HG02610 (cell line): ENCODE measurements around the gene VIL1.

Experiments
- ATAC-seq: cut with Tn5 transposase; IDR thresholded peaks from one replicate; pipeline ENCODE4 v1.9.1; 2021; ENCODE audit warnings: mild to moderate bottlenecking, moderate library complexity; ENCODE audit not compliant: unreplicated experiment

The VIL1 gene

DNA sequence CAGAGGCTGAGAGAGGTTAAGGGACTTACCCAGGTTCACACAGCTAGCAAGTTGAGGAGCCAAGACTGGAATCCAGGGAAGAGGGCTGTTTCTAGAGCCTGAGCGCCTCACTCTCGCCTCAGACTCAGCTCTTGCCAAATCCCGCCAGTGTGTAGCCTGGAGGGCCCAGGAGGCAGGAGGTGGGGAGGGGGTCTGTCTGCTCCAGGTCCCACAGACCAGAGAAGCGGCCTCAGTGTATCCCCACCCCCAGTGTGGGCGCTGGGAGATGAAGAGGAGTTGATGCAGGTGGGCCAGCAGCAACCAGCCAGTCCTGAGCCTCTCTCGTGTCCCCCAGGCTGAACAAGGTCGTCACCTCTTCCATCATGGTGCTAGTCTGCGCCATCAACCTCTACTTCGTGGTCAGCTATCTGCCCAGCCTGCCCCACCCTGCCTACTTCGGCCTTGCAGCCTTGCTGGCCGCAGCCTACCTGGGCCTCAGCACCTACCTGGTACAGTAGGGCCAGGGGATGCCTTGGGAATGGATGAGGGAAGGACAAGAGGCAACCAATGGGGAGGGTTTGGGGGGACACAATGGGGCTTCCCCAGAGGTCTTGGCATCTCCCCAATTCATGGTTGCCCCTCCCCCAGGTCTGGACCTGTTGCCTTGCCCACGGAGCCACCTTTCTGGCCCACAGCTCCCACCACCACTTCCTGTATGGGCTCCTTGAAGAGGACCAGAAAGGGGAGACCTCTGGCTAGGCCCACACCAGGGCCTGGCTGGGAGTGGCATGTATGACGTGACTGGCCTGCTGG, 24.4 kb upstream of the VIL1 start:
- ATAC-seq = no peak

DNA sequence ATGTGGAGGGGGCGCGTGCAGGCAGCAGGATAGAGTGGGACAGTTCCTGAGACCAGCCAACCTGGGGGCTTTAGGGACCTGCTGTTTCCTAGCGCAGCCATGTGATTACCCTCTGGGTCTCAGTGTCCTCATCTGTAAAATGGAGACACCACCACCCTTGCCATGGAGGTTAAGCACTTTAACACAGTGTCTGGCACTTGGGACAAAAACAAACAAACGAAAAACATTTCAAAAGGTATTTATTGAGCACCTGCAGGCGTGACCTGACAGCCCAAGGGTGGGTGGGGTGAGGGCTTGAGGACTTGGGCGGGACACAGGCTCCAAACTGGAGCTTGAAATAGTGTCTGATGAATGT, 23.9 kb upstream of the VIL1 start:
- no peak for ATAC-seq

DNA sequence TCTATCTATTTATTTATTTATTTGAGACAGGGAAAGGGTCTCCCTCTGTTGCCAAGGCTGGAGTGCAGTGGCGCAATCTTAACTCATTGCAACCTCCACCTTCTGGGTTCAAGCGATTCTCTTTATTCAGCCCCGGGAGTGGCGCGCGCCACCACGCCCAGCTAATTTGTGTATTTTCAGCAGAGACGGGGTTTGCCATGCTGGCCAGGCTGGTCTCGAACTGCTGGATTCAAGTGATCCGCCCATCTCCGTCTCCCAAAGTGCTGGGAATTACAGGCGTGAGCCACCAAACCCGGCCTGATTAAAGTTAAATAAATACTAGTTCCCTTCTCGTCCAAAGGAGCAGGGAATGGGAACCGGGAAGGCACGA, 23.5 kb upstream of the VIL1 start:
- no peak for ATAC-seq

DNA sequence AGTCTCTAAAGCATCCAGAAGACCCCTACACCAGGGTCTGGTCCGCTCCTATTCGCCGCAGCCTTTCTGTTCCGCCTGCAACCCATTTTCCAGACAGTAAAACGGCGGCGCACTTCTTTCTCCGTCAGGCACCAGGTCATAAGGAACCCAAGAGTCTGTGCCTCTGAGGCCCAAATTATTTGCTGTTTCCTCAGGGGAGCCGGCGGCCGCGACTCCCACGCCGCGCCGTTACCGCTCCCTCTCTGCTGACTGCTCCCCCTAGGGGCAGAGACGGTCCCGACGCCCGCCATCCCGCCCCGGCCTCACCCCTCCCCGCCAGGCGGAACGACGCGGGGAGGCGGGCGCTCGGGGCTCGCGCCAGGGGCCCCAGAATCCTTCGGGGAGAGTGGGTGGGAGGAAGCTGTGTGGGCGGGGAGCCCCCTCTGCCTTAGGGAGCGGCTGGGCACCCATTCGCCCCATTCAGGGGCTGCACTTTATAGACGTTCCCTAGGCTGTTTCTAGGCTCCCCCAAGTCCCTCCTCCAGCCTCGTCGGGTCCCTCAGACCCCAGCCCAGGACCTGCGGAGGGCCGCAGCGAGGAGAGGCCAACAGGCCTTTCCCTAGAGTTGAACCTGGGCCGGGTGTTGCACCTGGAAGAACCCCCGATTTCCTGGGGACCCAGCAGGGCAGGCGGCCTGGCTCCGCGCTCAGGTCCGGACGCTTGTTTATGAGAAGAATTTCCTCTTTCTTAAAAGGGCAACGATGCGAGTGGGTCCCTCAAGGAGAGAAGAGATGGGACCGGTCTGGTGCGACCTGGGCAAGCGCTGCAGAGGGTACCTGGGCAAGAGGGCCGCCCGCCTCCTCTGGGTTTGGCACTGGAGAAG, 22.9 kb upstream of the VIL1 start:
- peak; percentile 50 for ATAC-seq

DNA sequence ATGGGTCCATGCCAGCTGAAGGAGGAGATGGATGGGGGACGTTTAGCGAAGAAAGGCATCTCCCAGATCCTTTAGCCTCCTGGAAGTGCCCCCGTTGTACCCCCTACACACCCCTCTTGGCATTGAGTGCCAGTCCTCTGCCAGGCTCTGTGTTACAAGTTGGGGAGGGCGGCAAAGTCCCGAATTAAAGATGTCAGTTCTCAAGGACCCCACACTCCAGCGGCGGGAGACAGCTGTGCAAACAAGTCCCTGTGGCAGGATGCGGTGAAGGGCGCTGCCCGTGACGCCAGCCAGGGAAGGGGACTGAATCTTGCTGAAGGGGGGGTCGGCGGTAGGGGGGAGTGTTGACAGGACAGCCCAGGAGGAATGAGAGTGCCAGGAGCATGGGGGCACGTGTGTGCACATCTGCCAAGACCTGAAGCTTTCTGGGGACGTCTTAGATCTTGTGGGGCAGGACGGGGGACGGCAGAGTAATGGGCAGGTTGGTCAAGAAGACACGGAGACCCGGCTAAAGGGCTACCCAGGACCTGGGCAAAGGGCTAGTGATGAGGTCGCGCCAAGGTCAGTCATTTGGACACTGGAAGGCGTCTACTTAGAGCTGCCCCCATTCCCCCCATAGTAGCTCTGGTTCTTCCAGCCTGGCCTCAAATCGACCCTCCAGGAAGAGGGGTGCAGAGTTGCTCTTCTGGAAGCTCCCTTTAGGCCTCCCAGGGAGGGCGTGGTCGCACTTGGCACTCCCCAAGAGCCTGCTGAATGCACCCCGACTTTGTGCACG, 22.0 kb upstream of the VIL1 start:
- ATAC-seq = no peak

DNA sequence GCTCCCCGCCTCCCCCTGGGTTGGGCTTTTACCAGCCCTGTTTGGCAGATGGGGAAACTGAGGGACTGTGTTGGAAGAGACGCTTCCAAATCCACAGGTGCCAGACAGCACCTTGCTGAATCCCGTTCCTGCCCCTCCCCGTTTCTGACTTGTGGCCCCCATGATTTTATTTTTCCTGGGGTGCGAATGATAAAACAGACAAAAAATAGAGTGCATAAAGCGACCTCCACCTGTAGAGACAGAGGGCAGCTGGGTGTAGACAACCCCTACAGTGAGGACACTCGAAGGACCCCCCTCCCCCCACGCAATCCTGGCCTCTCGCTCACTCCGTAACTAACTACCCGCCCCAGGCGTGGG, 21.5 kb upstream of the VIL1 start:
- ATAC-seq = no peak

DNA sequence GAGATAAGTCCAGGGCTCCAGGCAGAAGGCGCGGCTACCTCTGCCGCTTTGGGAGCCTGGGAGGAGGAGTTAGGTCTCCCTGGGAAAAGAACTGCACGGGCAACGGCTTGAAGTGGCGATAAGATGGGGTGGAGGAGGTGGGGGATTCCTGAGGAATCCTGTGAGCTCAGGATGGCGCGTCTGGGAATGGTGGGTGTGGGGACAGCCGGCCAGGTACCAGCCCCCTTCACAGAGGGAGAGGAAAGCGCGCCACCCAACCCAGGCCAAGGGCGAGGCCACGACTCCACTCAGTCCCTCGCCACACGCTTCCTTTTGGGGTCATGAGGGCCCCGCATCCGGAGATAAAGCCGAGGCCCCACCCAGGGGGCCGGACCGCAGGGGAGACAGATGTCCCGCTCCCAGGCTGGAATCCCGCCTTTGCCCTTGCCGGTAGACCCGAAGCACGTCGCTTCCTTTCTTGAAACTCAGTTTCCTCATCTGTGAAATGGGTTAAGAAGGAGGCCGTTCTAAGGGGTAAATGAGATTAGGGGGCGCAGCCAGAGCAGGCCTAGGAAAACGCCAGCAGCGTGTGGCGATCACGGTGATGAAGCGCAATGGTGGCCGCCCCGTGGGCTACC, 21.0 kb upstream of the VIL1 start:
- ATAC-seq = no peak

DNA sequence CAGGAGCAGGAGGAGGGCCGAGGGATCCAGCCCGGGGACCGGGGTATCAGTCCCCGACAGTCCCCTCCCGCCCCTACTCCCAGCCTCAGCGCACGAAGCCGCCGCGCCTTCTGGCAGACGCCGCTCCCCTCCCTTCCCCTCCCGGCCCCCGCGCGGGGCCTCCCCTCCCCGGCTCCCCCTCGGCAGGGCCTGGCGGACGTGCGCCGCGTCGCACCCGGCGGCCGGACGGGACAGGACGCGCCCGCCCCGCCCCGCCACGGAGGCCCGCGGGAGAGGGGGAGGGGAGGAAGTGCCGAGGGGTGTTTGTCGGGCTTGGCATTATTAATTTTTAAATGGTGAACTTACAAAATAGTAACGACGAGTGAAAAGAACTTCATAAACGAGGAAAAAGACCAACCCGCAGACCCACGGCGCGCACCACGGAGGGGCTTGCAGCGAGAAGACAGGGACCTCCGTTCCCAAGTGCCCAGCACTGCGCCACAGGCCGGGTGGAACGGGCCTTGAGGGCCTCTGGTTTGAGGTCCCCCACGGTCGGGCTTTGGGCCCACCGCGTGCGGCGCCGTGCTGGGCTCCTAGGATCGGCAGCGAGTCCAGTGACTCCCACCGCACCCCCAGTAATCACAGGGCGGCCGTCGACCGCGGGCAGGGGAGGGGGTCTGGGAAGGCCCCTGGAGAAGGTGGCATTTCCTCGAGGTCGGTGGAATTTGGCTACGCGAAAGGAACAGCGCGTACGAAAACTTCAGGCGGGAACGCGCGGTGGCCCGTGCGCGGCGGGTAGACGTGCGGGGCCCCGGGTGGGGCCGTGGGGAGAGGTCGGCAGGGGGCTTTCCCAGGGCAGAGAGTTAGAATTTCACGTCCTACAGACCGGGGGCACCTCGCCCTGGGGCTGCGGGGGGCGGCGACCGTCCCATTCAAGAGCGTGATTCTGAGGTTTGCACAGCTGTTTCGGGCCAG, 20.2 kb upstream of the VIL1 start:
- ATAC-seq = peak; percentile 2

DNA sequence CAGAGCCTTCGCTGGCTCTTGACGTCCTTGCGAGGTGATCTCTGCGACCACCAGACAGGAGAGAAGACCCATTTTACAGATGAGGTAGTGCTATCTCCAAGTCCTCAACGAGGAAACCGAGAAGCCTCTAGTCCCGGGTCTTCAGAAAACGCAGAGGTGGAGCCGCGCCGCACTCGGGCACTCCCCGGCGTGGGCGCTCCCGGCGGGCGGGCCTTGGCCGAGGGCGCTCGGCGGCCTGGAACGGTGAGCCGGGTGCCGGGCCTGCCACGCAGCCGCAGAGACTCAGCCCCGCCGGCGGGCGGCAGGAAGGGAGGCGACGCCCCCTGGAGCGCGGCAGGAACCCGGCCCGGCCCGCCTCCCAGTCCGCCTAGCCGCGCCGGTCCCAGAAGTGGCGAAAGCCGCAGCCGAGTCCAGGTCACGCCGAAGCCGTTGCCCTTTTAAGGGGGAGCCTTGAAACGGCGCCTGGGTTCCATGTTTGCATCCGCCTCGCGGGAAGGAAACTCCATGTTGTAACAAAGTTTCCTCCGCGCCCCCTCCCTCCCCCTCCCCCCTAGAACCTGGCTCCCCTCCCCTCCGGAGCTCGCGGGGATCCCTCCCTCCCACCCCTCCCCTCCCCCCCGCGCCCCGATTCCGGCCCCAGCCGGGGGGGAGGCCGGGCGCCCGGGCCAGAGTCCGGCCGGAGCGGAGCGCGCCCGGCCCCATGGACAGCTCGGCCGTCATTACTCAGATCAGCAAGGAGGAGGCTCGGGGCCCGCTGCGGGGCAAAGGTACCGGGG, 19.3 kb upstream of the VIL1 start, which contains the start of gene CTDSP1:
CTDSP1 (plus strand) TSS at position 478 of the 776 bp plus-strand sequence; CDS start at position 701, 223 bp downstream.
- ATAC-seq = peak; percentile 44

DNA sequence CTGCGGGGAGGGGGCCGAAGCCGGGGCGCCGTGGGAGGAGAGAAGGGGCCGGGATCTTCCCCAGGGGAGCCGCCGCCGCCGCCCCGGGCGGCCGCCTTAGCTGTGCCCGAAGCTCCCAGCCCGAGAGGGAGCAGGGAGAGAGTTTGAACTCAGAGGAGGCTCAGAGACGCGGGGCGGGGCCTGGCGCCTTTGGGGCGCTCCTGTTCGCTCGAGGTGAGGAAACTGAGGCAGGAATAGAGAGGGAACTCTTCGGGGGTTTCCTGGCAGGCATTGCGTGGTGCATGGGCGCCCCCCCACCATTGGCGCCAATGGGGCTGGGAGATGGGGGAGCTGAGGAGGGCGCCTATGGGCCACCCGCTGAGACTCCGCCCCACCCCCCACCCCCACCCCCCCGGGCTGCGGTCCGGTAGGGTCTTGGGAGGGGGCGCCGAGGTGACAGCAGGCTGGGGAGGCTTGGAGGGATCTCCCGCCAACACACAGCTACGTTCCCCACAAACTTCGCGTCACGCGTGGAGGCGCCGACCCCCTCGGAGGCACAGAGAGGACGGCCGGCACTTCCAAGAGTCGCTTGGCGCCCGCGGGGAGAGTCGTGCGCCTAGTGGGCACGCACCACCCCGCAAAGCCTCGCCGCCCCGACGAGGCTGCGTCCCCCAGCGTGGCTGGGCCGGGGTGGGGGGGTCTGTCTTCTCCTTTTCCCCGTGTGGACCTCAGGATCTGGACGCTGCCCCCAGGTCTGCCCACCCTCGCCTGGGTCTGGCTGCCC, 18.6 kb upstream of the VIL1 start:
- no peak for ATAC-seq

DNA sequence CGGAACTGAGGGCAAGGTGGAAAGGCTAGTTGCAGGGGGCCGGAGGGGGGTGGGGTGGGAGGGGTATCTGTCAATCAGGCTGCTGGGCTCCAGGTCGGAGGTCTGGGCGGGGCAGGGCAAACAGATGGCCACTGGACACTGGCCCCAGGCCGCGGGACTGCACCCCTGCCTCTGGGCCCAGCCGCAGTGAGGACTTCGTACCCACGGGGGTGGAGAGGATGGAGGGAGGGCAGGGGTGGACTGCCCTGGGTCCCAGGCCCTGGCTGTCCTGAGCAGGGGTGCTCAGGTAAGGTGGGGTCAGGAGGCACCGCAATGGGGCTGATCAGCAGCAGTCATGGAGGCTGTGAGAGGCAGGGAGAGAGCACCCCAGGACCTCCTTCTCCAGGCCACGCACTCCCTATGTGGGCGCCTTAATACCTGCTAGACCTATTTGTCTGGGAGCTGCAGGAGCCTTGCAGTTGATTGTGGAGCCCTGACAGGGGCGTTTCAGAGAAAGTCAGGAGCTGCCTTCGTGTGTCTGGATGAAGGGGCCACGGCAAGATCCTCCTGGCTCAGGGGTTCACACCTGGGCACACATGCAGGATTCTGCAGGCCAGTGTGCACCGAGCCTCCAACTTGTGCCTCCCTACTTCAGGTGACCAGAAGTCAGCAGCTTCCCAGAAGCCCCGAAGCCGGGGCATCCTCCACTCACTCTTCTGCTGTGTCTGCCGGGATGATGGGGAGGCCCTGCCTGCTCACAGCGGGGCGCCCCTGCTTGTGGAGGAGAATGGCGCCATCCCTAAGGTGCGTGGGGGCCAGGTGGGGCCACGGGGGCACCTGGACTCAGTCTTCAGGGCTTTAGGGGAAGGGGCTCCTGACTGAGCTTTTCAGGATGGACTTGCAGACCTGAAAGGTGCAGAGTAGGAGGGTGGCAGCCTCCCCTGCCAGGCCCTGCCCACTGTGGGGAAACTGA, 17.7 kb upstream of the VIL1 start:
- no peak for ATAC-seq

DNA sequence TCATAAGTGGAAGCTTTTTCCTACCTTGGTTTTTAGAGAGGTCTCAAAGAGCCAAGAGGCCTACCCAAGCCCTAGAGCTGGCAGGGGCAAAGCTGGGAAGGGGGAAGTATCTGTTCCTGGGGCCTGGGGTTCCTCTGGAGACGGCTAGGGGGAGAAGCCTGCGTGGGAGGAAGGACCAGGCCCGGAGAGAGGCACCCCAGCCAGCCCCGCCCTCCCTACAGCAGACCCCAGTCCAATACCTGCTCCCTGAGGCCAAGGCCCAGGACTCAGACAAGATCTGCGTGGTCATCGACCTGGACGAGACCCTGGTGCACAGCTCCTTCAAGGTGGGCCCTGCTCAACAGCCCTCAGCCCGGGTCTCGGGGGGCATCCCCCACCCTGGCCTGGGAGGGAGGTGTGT, 17.0 kb upstream of the VIL1 start:
- ATAC-seq = no peak

DNA sequence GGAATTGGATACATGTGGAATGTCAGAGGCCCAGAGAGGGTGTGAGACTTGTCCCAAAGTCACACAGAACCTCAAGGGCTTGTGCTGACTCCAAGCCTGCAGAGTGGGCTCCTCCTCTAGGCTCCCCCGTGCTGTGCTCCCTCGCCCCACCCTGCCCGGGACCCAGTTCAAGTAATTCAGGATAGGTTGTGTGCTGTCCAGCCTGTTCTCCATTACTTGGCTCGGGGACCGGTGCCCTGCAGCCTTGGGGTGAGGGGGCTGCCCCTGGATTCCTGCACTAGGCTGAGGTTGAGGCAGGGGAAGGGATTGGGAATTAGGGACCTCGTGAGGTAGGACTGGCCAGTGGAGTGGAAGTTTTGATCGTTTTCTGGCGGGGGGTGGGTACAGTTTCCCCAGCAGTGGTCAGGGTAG, 16.4 kb upstream of the VIL1 start:
- ATAC-seq = no peak

DNA sequence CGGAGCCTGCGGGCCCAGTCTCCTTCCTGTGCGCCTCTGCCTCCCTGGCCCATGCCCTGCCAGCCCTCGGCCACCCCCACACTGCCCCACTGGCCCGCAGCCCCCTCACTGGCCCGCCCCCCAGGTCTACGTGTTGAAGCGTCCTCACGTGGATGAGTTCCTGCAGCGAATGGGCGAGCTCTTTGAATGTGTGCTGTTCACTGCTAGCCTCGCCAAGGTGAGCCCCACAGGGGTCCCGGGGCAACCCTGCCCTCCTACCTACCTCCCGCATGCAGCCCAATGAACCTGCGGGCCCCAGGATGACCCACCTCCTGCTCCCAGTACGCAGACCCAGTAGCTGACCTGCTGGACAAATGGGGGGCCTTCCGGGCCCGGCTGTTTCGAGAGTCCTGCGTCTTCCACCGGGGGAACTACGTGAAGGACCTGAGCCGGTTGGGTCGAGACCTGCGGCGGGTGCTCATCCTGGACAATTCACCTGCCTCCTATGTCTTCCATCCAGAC, 16.0 kb upstream of the VIL1 start:
- no peak for ATAC-seq

DNA sequence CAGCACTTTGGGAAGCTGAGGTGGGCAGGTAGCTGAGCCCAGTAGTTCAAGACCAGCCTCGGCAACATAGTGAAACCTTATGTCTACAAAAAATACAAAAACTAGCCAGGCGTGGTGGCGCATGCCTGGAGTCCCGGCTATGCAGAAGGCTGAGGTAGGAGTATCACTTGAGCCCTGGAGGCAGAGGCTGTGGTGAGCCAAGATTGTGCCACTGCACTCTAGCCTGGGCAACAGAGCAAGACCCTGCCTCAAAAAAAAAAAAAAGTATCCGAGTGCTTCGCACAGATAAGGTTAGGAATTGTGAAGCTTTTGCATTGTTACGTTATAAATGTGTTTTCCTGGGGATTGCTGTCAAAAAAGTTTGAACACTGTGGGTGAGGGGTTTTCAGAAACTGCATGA, 15.1 kb upstream of the VIL1 start:
- no peak for ATAC-seq

DNA sequence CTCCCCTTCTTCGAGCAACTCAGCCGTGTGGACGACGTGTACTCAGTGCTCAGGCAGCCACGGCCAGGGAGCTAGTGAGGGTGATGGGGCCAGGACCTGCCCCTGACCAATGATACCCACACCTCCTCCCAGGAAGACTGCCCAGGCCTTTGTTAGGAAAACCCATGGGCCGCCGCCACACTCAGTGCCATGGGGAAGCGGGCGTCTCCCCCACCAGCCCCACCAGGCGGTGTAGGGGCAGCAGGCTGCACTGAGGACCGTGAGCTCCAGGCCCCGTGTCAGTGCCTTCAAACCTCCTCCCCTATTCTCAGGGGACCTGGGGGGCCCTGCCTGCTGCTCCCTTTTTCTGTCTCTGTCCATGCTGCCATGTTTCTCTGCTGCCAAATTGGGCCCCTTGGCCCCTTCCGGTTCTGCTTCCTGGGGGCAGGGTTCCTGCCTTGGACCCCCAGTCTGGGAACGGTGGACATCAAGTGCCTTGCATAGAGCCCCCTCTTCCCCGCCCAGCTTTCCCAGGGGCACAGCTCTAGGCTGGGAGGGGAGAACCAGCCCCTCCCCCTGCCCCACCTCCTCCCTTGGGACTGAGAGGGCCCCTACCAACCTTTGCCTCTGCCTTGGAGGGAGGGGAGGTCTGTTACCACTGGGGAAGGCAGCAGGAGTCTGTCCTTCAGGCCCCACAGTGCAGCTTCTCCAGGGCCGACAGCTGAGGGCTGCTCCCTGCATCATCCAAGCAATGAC, 14.4 kb upstream of the VIL1 start:
- ATAC-seq = no peak
